ENCODE data around the gene ELOB.
"Not testable (repeated sequence)": the region's sequence is repeated elsewhere in the genome, so short reads cannot be mapped to it uniquely, and the experiment has no call there.

Gene ELOB

DNA sequence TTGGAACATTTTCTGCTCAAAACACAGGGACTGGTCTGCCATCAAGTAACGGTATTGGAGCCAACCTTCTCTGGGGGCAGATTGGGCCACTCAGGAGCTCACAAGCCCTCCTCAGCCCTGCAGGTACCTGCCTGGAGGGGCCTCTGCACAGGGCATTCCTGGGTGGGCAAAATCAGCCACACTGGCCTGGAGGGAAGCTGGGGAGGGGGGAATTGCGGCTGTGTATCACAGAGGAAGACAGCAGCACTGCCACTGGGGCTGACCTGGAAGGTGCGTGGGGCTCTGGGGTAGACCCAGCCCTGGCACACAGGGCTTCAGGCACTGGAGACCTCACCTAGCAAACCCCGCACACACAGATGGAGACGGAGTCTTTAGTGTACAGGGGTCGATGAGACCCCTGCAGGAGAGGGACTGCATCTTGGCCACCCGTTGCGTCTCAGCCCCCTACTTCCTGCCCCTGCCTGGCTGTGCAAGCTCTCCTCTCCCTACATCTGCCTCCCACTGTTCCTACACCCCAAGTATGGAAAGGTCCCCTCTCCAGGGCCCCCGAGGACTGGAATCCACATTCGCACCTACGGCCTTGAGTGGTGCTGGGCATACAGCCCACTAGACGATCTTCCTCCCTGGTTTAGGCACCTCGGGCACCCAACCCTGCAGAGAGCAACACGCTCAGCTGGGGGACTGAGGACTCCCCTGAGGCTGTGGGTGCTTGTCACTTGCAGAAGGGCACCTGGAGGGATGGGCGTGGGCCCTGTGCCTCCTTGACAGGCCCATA lies 31.8 kb downstream of the ELOB start:
- no peak for DNase-seq (ENCODE audit: low read depth)

DNA sequence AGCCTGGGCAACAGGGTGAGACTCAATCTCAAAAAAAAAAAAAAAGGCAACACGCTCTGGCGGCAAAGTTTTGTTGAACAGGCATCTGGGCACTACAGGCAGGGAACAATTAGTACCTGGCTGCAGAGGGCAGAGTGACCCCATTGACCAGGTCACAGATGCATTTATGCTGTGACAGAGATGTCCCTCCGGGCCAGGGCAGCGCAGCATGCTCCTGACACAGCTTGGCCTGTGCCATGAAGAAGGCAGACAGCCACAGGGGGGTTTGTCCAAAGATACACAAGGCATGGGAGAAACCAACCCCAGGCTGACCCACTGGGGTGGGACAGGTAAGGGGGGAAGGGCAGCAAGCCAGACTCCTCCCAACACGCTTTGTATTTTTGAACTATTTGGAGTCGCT lies 32.4 kb downstream of the ELOB start:
- DNase-seq (ENCODE audit: low read depth): no peak

- DNase-seq (ENCODE audit: low read depth): no peak
Observed at GRCh38 chr16:2743007-2743810, 33.9 kb downstream of the ELOB start.

DNA sequence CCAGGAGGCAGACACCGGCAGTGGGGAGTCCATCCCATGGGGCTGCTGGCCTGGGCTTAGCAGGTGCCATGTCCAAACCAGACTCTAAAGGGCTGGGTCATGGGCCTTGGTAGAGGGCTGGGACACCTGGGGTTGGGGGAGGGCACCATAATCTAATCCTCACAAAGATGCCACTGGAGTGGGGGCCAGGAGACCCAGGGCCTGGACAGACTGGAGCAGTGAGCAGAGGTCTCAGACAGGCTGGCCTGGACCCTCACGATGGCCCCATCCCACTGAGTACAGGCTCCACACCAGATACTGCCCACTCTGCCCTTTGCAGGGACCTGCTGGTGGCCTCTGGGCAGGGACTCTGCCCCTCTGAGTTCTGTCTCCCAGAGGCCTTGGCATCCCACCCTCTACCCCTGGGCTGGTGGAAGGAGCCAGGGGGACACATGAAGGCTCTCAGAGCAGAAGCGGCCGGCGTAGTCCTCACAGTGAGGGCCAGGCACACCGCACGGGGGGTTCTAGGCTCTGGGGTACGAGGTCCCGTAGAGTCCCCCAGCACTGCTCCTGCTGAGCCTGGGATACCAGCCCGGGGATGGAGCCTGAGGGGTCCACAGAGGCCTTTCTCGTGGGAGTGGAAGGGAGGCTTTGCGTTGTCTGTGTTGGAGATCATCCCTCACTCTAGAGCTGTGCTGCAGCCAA lies 34.6 kb downstream of the ELOB start:
- DNase-seq (ENCODE audit: low read depth): no peak

- DNase-seq (ENCODE audit: low read depth): no peak
Observed at GRCh38 chr16:2741168-2741567, 35.9 kb downstream of the ELOB start.

DNA sequence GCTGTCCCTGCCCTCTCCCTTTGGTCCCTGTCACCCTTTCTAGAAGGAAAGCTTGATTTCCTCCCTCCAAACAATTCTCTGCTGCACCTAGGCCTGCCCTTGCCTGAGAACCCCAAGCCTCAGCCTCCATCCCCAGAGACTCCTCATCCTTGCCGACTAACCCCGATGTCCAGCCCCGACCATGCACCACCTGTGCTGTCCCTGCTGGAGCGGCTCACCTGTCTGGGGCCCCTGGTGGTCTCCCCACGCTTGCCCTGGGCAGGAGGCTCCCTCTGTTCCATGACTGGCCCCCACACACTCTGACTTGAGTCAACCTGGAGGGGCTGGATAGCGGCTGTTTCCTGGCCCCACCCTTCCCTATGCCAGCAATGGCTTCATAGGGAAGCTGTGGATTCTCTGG lies 36.6 kb downstream of the ELOB start:
- no peak for DNase-seq (ENCODE audit: low read depth)

- no peak for DNase-seq (ENCODE audit: low read depth)
Observed at GRCh38 chr16:2739625-2740430, 37.3 kb downstream of the ELOB start.

DNA sequence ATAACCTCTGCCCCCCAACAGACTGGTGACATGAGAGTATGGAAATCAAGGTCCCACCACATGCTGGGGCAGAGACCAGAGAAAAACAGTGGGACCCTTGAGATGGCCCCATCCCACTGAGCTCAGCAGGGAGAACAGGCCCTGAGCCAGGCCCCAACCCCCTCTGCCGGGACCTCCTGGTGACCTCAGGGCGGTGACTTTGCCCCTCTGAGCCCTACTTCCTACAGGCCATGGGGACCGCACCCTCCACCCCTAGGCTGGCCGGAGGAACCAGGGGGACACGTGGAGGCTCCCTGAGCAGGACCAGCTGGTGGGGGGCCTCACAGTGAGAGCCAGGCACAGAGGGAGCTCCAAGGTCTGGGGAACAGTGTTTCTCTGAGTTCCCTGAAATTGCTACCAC lies 38.5 kb downstream of the ELOB start:
- DNase-seq (ENCODE audit: low read depth): no peak

- DNase-seq (ENCODE audit: low read depth): no peak
Observed at GRCh38 chr16:2737895-2738418, 39.1 kb downstream of the ELOB start.

GRCh38 chr16:2737238-2737605 lies 39.9 kb downstream of the ELOB start:
- no peak for DNase-seq (ENCODE audit: low read depth)

DNA sequence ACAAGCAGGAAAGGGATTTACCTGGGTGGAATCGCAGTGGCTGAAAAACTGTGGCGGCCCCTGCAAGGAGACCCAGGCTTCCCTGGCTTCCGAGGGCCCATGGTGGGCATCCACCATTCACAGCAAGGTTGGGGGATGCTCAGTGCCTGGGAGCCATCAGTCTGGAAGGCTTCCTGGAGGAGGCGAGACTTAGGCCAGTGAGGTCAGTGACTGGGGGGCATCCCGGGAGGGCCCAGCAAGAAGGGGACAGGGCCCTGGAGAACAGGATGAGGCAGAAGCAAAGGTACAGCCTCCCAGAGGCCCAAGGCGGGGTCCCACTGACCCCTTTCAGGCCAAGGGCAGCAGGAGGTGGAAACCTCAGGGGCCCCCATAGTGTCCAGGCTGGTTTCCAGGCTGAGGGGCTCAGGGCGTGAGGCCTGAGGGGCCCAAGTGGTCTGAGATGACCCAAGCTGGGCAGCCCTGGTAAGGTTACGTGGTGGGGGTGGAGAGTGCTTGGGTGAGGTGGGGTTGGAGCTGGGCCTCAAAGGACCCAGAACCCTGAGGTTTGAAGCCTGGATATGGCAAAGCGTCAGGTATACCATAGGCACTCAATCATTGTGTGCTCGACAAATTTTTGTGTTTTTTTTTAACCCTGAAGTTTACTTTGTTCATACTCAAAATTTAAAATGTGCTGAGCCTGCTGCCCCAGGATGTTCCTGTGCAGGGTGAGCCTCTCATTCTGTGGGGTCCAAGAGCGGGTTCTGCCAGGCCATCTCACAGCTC lies 40.4 kb downstream of the ELOB start:
- no peak for DNase-seq (ENCODE audit: low read depth)

DNA sequence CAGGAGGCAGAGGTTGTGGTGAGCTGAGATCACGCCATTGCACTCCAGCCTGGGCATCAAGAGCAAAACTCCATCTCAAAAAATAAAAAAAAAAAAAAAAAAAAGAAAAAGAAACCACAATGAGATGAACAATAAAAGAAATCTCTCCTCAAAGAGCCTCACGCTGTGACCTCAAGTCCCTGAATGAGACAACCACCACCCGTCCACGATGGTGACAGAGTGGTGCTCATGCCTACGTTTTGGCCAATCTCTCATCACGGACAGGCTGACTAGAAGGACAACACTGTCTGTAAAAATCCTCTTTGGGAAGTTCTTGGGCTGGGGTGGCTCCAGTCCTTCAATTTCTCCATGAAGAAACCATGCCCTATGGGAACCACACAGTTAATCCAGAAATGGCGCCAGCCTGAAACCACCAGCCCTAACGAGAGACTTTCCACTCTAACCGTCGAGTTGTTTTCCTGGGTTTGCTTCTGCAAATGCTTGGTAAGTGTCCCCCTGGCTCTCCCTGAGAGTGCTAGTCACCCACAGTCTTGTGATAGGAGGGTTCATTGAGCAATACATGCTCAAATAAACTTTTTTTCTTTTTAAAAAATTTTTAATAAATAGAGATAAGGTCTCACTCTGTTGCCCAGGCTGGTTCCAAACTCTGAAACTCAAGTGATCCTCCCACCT lies 42.1 kb downstream of the ELOB start:
- no peak for DNase-seq (ENCODE audit: low read depth)

GRCh38 chr16:2728034-2728433 lies 49.0 kb downstream of the ELOB start:
- no peak for DNase-seq (ENCODE audit: low read depth)

DNA sequence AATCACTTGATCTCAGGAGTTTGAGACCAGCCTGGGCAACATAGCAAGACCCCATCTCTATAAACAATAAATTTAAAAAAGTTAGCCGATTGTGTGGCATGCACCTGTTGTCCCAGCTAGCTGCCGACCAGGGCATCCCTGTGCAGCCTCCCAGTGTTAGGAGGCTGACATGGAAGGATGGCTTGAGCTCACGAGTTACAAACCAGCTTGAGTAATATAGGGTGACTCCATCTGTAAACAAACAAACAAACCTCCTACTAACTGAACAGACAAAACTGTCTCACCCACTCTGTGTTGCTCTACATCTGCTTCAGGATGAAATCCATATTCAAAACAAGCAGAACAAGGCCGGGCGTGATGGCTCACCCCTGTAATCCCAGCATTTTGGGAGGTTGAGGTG lies 50.2 kb downstream of the ELOB start:
- DNase-seq (ENCODE audit: low read depth): no peak

DNA sequence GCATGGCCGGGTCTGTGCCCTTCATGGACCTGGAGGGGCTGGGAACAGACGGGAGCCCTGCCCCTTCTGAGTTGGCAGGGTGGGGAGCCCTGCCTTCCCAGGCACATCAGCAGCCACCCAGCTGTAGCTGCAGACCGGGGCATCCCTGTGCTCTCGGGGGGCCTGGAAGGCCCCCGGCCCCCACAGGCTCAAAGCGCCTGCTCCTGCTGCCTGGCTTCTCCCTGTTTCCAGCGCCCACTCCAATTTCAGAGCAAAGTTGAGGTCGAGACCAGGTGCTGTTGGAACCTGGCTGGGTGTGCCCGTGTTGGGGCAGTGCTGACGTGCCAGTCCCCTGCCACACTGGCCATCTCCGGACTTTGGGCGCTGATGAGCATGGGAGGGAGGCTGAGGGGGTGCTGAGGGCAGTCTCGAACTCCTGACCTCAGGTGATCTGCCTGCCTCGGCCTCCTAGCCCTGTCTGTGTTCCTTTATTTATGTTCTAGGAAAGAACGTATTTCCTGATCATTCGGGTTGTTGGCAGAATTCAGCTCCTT lies 52.2 kb downstream of the ELOB start:
- DNase-seq (ENCODE audit: low read depth): no peak

GRCh38 chr16:2724088-2724676 lies 52.9 kb downstream of the ELOB start:
- no peak for DNase-seq (ENCODE audit: low read depth)

DNA sequence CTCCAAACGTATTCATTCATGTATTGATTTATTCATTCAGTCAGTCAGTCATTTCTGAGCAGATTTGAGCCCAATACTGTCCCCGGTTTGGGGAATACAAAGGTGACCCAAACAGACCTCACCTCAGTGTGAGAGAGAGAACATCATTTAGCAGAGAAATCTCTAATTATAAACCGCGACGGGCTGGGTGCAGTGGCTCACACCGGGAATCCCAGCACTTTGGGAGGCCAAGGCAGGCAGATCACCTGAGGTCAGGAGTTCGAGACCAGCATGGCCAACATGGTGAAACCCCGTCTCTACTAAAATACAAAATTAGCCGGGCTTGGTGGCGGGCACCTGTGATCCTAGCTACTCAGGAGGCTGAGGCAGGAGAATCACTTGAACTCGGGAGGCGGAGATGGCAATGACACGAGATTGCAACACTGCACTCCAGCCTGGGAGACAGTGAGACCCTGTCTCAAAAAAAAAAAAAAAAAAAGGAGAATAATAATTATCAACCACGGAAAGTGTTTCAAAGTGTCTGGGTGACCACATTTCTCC lies 55.4 kb downstream of the ELOB start:
- DNase-seq (ENCODE audit: low read depth): not testable (repeated sequence)
